H9 (cell line): Measurements from ENCODE around the gene ARHGEF10L. TPM values are rescaled to one million over a fixed set of nuclear protein-coding genes. Genes with fewer than 3 reads are reported as not detected.

ENCODE experiments used
- DNase-seq: peaks from one replicate; pipeline ENCODE4 v3.0.0-alpha.2; 2017
- H2AFZ ChIP-seq: one replicate; pipeline ENCODE4 v1.6.1; 2013; ENCODE audit warnings: mild to moderate bottlenecking, low read length, control low read depth, moderate library complexity
- H2AK5ac ChIP-seq: 2 replicates; pipeline ENCODE4 v1.6.1; 2013; ENCODE audit warnings: low read length, control low read depth, mixed read lengths; ENCODE audit not compliant: insufficient read length
- H2BK120ac ChIP-seq: one replicate; pipeline ENCODE4 v1.6.1; 2013; ENCODE audit warnings: low read depth, mild to moderate bottlenecking, low read length, control low read depth, inconsistent platforms; ENCODE audit not compliant: poor library complexity, severe bottlenecking
- H2BK12ac ChIP-seq: 2 replicates; pipeline ENCODE4 v1.6.1; 2013; ENCODE audit warnings: low read length, control low read depth, mixed read lengths, low read depth; ENCODE audit not compliant: insufficient read length
- H2BK15ac ChIP-seq: 2 replicates; pipeline ENCODE4 v1.6.1; 2013; ENCODE audit warnings: low read depth, low read length, control low read depth
- H2BK20ac ChIP-seq: one replicate; pipeline ENCODE4 v1.6.1; 2013; ENCODE audit warnings: low read depth, mild to moderate bottlenecking, low read length, control low read depth, inconsistent platforms; ENCODE audit not compliant: poor library complexity, severe bottlenecking
- H2BK5ac ChIP-seq: 2 replicates; pipeline ENCODE4 v1.6.1; 2013; ENCODE audit warnings: low read length, control low read depth, mixed read lengths; ENCODE audit not compliant: insufficient read length
- H3K14ac ChIP-seq: 2 replicates; pipeline ENCODE4 v1.6.1; 2013; ENCODE audit warnings: low read length, control low read depth; ENCODE audit not compliant: insufficient read depth
- H3K18ac ChIP-seq: 2 replicates; pipeline ENCODE4 v1.6.1; 2013; ENCODE audit warnings: low read depth, mild to moderate bottlenecking, mixed read lengths, low read length, control low read depth; ENCODE audit not compliant: insufficient read length
- H3K23ac ChIP-seq: 2 replicates; pipeline ENCODE4 v1.6.1; 2013; ENCODE audit warnings: low read length, control low read depth, mixed read lengths, low read depth; ENCODE audit not compliant: insufficient read length
- H3K23me2 ChIP-seq: 2 replicates; pipeline ENCODE4 v1.6.1; 2013; ENCODE audit warnings: low read depth, mild to moderate bottlenecking, mixed read lengths, low read length, control low read depth; ENCODE audit not compliant: insufficient read length, poor library complexity, severe bottlenecking
- H3K27ac ChIP-seq: 2 replicates; pipeline ENCODE4 v1.5.1; 2013; ENCODE audit warnings: low read length, control low read depth, mixed read lengths, low read depth; ENCODE audit not compliant: insufficient read length
- H3K27me3 ChIP-seq: 2 replicates; pipeline ENCODE4 v1.6.1; 2013; ENCODE audit warnings: low read length, control low read depth, inconsistent platforms; ENCODE audit not compliant: insufficient read depth
- H3K4ac ChIP-seq: 2 replicates; pipeline ENCODE4 v1.6.1; 2013; ENCODE audit warnings: low read depth, mild to moderate bottlenecking, control low read depth, inconsistent platforms, low read length, moderate library complexity
- H3K4me1 ChIP-seq: 2 replicates; pipeline ENCODE4 v1.6.1; 2013; ENCODE audit warnings: low read length, control low read depth, inconsistent platforms; ENCODE audit not compliant: insufficient read depth
- H3K4me2 ChIP-seq: 2 replicates; pipeline ENCODE4 v1.6.1; 2013; ENCODE audit warnings: low read length, control low read depth, mixed read lengths; ENCODE audit not compliant: insufficient read length, insufficient read depth
- H3K56ac ChIP-seq: 2 replicates; pipeline ENCODE4 v1.6.1; 2013; ENCODE audit warnings: low read depth, mild to moderate bottlenecking, mixed read lengths, low read length, control low read depth; ENCODE audit not compliant: insufficient read length
- H3K79me1 ChIP-seq: 2 replicates; pipeline ENCODE4 v1.6.1; 2013; ENCODE audit warnings: low read depth, mild to moderate bottlenecking, moderate library complexity, low read length, control low read depth, inconsistent platforms; ENCODE audit not compliant: insufficient read depth, poor library complexity, severe bottlenecking
- H3K79me2 ChIP-seq: 2 replicates; pipeline ENCODE4 v1.6.1; 2013; ENCODE audit warnings: low read length, control low read depth, inconsistent platforms; ENCODE audit not compliant: insufficient read depth
- H3K9ac ChIP-seq: 2 replicates; pipeline ENCODE4 v1.6.1; 2013; ENCODE audit warnings: low read length, control low read depth, mixed read lengths; ENCODE audit not compliant: insufficient read length; ENCODE audit errors: extremely low read depth
- H3K9me3 ChIP-seq: one replicate; pipeline ENCODE4 v1.6.1; 2013; ENCODE audit warnings: low read depth, low read length, inconsistent platforms; ENCODE audit not compliant: control insufficient read depth
- H3T11ph ChIP-seq: one replicate; pipeline ENCODE4 v1.6.1; 2013; ENCODE audit warnings: mild to moderate bottlenecking, low read length, control low read depth, inconsistent platforms
- H4K20me1 ChIP-seq: one replicate; pipeline ENCODE4 v1.6.1; 2013; ENCODE audit not compliant: control insufficient read depth, insufficient read length, insufficient read depth
- H4K5ac ChIP-seq: 2 replicates; pipeline ENCODE4 v1.6.1; 2013; ENCODE audit warnings: low read depth, mild to moderate bottlenecking, mixed read lengths, low read length, control low read depth; ENCODE audit not compliant: insufficient read length
- H4K8ac ChIP-seq: replicated peaks from 2 replicates; pipeline ENCODE4 v1.6.1; 2013; ENCODE audit warnings: low read length, control low read depth, mixed read lengths, low read depth; ENCODE audit not compliant: insufficient read length
- H4K91ac ChIP-seq: 2 replicates; pipeline ENCODE4 v1.6.1; 2013; ENCODE audit warnings: low read depth, mild to moderate bottlenecking, moderate library complexity, mixed read lengths, low read length, control low read depth; ENCODE audit not compliant: insufficient read length
- H3K27ac Mint-ChIP-seq, 3 experiments: 2 replicates in 2 of 3; 3 replicates in 1 of 3; pipeline ENCODE4 v1.8.0; 2020 to 2021; ENCODE audit warnings: mixed read lengths in 3 of 3, mild to moderate bottlenecking in 1 of 3, moderate library complexity in 1 of 3
- H3K27me3 Mint-ChIP-seq: 2 replicates; pipeline ENCODE4 v1.8.0; 2021; ENCODE audit warnings: low read depth, mild to moderate bottlenecking, moderate library complexity, mixed read lengths
- H3K36me3 Mint-ChIP-seq, 3 experiments: 2 replicates in 2 of 3; 3 replicates in 1 of 3; pipeline ENCODE4 v1.8.0; 2020 to 2021; ENCODE audit warnings: low read depth in 3 of 3, mixed read lengths in 3 of 3; ENCODE audit not compliant: insufficient read depth in 1 of 3
- H3K4me1 Mint-ChIP-seq, 2 experiments: 2 replicates each; pipeline ENCODE4 v1.8.0; 2020; ENCODE audit warnings: mixed read lengths in 2 of 2
- H3K4me3 Mint-ChIP-seq, 2 experiments: 2 replicates in 1 of 2; 3 replicates in 1 of 2; pipeline ENCODE4 v1.8.0; 2020 to 2021; ENCODE audit warnings: mild to moderate bottlenecking in 2 of 2, mixed read lengths in 2 of 2, moderate library complexity in 1 of 2
- H3K9me3 Mint-ChIP-seq, 2 experiments: 2 replicates in 1 of 2; 3 replicates in 1 of 2; pipeline ENCODE4 v1.8.0; 2020; ENCODE audit warnings: mild to moderate bottlenecking in 2 of 2, mixed read lengths in 2 of 2, moderate library complexity in 1 of 2
- CTCF ChIP-seq: fragments of 200-600 bp; sonication (generic); conservative IDR thresholded peaks from 3 replicates; pipeline ENCODE4 v1.8.0; 2021; ENCODE audit warnings: antibody characterized with exemption, mild to moderate bottlenecking
- WGBS: extraction: QIAGEN DNeasy Blood & Tissue Kit; methylation state at CpG from one replicate; pipeline ENCODE4 v1.1.7; 2013; ENCODE audit warnings: missing lambda C conversion rate, low lambda C conversion rate, mixed read lengths; ENCODE audit not compliant: insufficient read length; ENCODE audit errors: extremely low coverage; 5-methylcytosine and 5-hydroxymethylcytosine counted together
- total RNA-seq: library from RNA; stranded (reverse); gene quantifications from 2 replicates; pipeline ENCODE4 v1.2.1, GENCODE V29; 2021

Gene ARHGEF10L
- total RNA-seq, 1 experiment from 2014 or later = 20.2 TPM

DNA sequence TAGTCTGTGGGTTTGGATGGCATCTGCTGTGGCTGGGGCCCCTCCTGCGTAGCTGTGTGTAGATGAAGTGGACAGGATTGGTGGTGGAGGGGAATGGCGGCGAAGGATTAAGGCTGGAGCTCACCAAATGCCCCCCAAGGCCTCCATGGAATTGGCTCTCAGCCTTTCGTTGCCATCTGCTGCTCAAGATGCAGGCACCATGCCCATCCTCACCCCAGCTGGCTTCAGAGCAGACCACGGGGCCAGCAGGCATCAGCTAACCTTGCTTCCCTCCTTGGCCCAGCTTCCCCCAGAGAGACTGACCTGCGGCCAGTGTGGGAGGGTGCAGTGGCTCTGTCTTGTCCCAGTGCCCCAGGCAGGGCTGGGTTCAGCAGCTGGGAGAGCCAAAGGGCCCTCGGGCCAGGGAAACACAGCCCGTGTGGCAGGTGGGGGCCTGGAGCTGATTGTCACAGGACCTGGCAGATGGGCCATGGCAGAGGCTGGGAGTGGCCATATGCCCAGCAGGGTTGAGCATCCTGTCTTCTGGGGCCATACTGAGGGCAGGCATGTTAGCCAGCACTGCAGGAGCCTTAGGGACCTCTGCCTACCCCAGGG, 148.8 kb downstream of the ARHGEF10L start:
- Mint-ChIP-seq H3K9me3 (peaks cover 0 to 5% of the 10 kb centered on the region in 2 experiments; a peak in 2 of 5 replicates), H3K4me1 (peaks cover 17 to 33% of the 10 kb centered on the region in 2 experiments), H3K36me3 (peaks cover 24 to 39% (median 27%) of the 10 kb centered on the region in 3 experiments), H3K27me3 (no peaks in the 10 kb centered on the region; the same call in none of the 2 replicates), H3K4me3 (no peak overlapping the region), H3K27ac (peak overlapping the region in 1 of 3 experiments; percentile 66; a peak in 1 of 7 replicates)
- Histone ChIP-seq H3T11ph (no peak overlapping the region), H3K23me2 (no peaks in the 10 kb centered on the region), H3K4me1 (peaks cover 3% of the 10 kb centered on the region; the same call in 1 of the 2 replicates), H3K4ac (no peak overlapping the region), H4K91ac (no peak overlapping the region), H4K5ac (no peak overlapping the region), H2BK20ac (no peak overlapping the region), H3K56ac (no peak overlapping the region), H3K4me2 (no peak overlapping the region), H3K27me3 (no peaks in the 10 kb centered on the region), H4K8ac (no peak overlapping the region), H2AFZ (no peak overlapping the region), H3K27ac (no peak overlapping the region), H3K23ac (no peak overlapping the region), H3K79me1 (no peaks in the 10 kb centered on the region), H3K9me3 (no peaks in the 10 kb centered on the region), H2BK12ac (no peak overlapping the region), H2BK5ac (no peak overlapping the region), H3K9ac (no peak overlapping the region), H3K14ac (no peak overlapping the region), H2BK15ac (no peak overlapping the region), H2BK120ac (no peak overlapping the region), H3K18ac (no peak overlapping the region), H4K20me1 (no peaks in the 10 kb centered on the region), H2AK5ac (no peak overlapping the region), H3K79me2 (no peaks in the 10 kb centered on the region)
- no peak for TF ChIP-seq CTCF
- WGBS = no CpG with 5 or more reads among the region's 8 CpGs
- DNase-seq = no peak
